Kidney epithelial cell (primary cell): ENCODE measurements around the gene TMEM120B. TPM values are rescaled to one million over a fixed set of nuclear protein-coding genes. Genes with fewer than 3 reads are reported as not detected.
"Not testable (repeated sequence)": the region's sequence is repeated elsewhere in the genome, so short reads cannot be mapped to it uniquely, and the experiment has no call there.

Experiments
- DNase-seq: peaks from one replicate; pipeline ENCODE4 v3.0.0-alpha.2; 2010; ENCODE audit warnings: low read depth
- H3K27me3 ChIP-seq: 2 replicates; pipeline ENCODE4 v1.6.0; 2011; ENCODE audit warnings: low read length; ENCODE audit not compliant: control insufficient read depth, insufficient read depth
- H3K36me3 ChIP-seq: 2 replicates; pipeline ENCODE4 v1.5.1; 2011; ENCODE audit warnings: low read length; ENCODE audit not compliant: control insufficient read depth, insufficient read depth
- H3K4me3 ChIP-seq: 2 replicates; pipeline ENCODE4 v1.5.1; 2011; ENCODE audit warnings: low read depth, mild to moderate bottlenecking, control low read depth, low read length
- CTCF ChIP-seq: IDR thresholded peaks from 2 replicates; pipeline ENCODE4 v1.5.1; 2011; ENCODE audit warnings: mild to moderate bottlenecking, moderate library complexity, low read length, control low read depth, inconsistent platforms; ENCODE audit not compliant: insufficient read depth, poor library complexity, severe bottlenecking
- total RNA-seq: library from RNA; depleted of rRNA; stranded (reverse); fragments of >200 nt; gene quantifications from 2 replicates; pipeline ENCODE4 v1.2.3, GENCODE V29; 2015

TMEM120B gene
- total RNA-seq, 1 donor from 2014 or later, result 8.8 TPM

GRCh38 chr12:121676190-121676589, 36.4 kb upstream of the TMEM120B start:
- Histone ChIP-seq H3K4me3 (no peak overlapping the region), H3K27me3 (no peaks in the 10 kb centered on the region), H3K36me3 (no peaks in the 10 kb centered on the region)
- no peak for DNase-seq
- TF ChIP-seq CTCF, result no peak

GRCh38 chr12:121678305-121678704, 34.2 kb upstream of the TMEM120B start:
- Histone ChIP-seq H3K36me3 (no peaks in the 10 kb centered on the region), H3K4me3 (no peak overlapping the region)
- no peak for DNase-seq

GRCh38 chr12:121678716-121679300, 33.7 kb upstream of the TMEM120B start:
- H3K4me3 ChIP-seq, result no peak overlapping the region
- H3K36me3 ChIP-seq, result no peaks in the 10 kb centered on the region
- DNase-seq, result no peak
- TF ChIP-seq CTCF, result no peak
- no peaks in the 10 kb centered on the region for H3K27me3 ChIP-seq

More at GRCh38 chr12:121678305-121678704, 34.2 kb upstream of the TMEM120B start:
- no peak for TF ChIP-seq CTCF
- no peaks in the 10 kb centered on the region for H3K27me3 ChIP-seq

GRCh38 chr12:121679661-121680197, 32.8 kb upstream of the TMEM120B start:
- H3K27me3 ChIP-seq, DNase-seq, H3K4me3 ChIP-seq, H3K36me3 ChIP-seq: not testable (repeated sequence)

- DNase-seq, result no peak
- no peak for TF ChIP-seq CTCF
- no peak overlapping the region for H3K4me3 ChIP-seq
- no peaks in the 10 kb centered on the region for H3K27me3 ChIP-seq
- no peaks in the 10 kb centered on the region for H3K36me3 ChIP-seq
Measured at GRCh38 chr12:121688966-121689365, 23.6 kb upstream of the TMEM120B start.

GRCh38 chr12:121689430-121689829, 23.1 kb upstream of the TMEM120B start:
- Histone ChIP-seq H3K36me3 (no peaks in the 10 kb centered on the region), H3K27me3 (no peaks in the 10 kb centered on the region), H3K4me3 (no peak overlapping the region)
- no peak for DNase-seq
- no peak for TF ChIP-seq CTCF

GRCh38 chr12:121692744-121693143, 19.8 kb upstream of the TMEM120B start:
- H3K27me3 ChIP-seq, DNase-seq, H3K4me3 ChIP-seq, H3K36me3 ChIP-seq: not testable (repeated sequence)
